Measurements from ENCODE around the gene MTMR12.
"Not testable (repeated sequence)": the region's sequence is repeated elsewhere in the genome, so short reads cannot be mapped to it uniquely, and the experiment has no call there.

MTMR12 gene

GRCh38 chr5:32302835-32303754 is 9.6 kb downstream of the MTMR12 start:
- DNase-seq (ENCODE audit: low read depth in 2 of 2) = no peak
- no peak overlapping the region for H3K4me3 ChIP-seq (replicated peaks in 1 of 2; ENCODE audit: low read depth in 2 of 2, low read length in 2 of 2)
- TF ChIP-seq CTCF (IDR thresholded peaks at IDR 0.05; ENCODE audit: low read depth, low read length) = no peak

- no peak for DNase-seq (ENCODE audit: low read depth in 2 of 2)
- H3K4me3 ChIP-seq (replicated peaks in 1 of 2; ENCODE audit: low read depth in 2 of 2, low read length in 2 of 2) = no peak overlapping the region
- no peak for TF ChIP-seq CTCF (IDR thresholded peaks at IDR 0.05; ENCODE audit: low read depth, low read length)
These were observed 10.8 kb downstream of the MTMR12 start for GRCh38 chr5:32301891-32302290.

- DNase-seq (ENCODE audit: low read depth in 2 of 2) = no peak
- no peak overlapping the region for H3K4me3 ChIP-seq (replicated peaks in 1 of 2; ENCODE audit: low read depth in 2 of 2, low read length in 2 of 2)
- TF ChIP-seq CTCF (IDR thresholded peaks at IDR 0.05; ENCODE audit: low read depth, low read length) = no peak
These were observed 13.6 kb downstream of the MTMR12 start for GRCh38 chr5:32299059-32299677.

GRCh38 chr5:32298059-32298415 is 14.7 kb downstream of the MTMR12 start:
- TF ChIP-seq CTCF (IDR thresholded peaks at IDR 0.05; ENCODE audit: low read depth, low read length) = no peak
- H3K4me3 ChIP-seq (replicated peaks in 1 of 2; ENCODE audit: low read depth in 2 of 2, low read length in 2 of 2) = no peak overlapping the region
- no peak for DNase-seq (ENCODE audit: low read depth in 2 of 2)

- H3K4me3 ChIP-seq (replicated peaks in 1 of 2; ENCODE audit: low read depth in 2 of 2, low read length in 2 of 2) = no peak overlapping the region
- no peak for DNase-seq (ENCODE audit: low read depth in 2 of 2)
- TF ChIP-seq CTCF (IDR thresholded peaks at IDR 0.05; ENCODE audit: low read depth, low read length) = no peak
These were observed 15.3 kb downstream of the MTMR12 start for GRCh38 chr5:32297181-32298058.

GRCh38 chr5:32295966-32296772 is 16.6 kb downstream of the MTMR12 start:
- not testable (repeated sequence) for H3K4me3 ChIP-seq (replicated peaks in 1 of 2; ENCODE audit: low read depth in 2 of 2, low read length in 2 of 2); DNase-seq (ENCODE audit: low read depth in 2 of 2)

All from cardiac fibroblast (primary cell).